ENCODE results near the gene TCP11. TPM values are rescaled to one million over a fixed set of nuclear protein-coding genes. Genes with fewer than 3 reads are reported as not detected.

Gene TCP11
- total and polyA plus RNA-seq, 10 donors: not detected

DNA sequence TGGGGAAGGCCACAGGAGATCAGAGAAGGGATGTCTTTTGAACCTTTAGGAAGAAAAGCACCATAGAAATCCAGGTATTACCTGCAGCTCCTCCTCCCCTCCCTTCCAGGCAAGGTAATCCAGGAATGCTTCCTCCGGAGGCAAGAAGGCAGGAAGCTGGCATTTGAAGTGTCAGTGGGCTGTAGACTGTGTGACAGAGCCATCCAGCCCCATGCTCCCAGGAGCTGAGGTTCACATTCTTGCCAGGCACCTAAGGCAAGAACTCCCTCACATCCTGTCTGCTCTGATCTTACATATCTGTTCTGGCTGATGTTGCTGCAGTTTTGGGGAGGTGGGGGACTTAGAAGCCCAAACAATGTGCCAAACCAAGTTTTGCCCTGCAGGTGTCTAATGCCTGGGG is 44.8 kb upstream of the TCP11 start:
- no peak for DNase-seq
- intact Hi-C loops (cut with DNase I; ENCODE audit: low total_unique reads): no loop called here
- H3K27ac ChIP-seq: no peak overlapping the region
- WGBS, 5 donors: 56 to 92% (median 84%) methylated on average over 1 of the region's 1 CpG
- no peaks in the 10 kb centered on the region for H3K36me3 ChIP-seq
- H3K9me3 ChIP-seq: no peaks in the 10 kb centered on the region
- H3K4me3 ChIP-seq: no peak overlapping the region
- H3K27me3 ChIP-seq (replicated peaks in 1 of 7): peaks cover 0 to 16% (median 6%) of the 10 kb centered on the region in 7 donors
- H3K4me1 ChIP-seq: peaks cover 0 to 16% (median 1%) of the 10 kb centered on the region in 6 donors
- TF ChIP-seq, protein P1, sequence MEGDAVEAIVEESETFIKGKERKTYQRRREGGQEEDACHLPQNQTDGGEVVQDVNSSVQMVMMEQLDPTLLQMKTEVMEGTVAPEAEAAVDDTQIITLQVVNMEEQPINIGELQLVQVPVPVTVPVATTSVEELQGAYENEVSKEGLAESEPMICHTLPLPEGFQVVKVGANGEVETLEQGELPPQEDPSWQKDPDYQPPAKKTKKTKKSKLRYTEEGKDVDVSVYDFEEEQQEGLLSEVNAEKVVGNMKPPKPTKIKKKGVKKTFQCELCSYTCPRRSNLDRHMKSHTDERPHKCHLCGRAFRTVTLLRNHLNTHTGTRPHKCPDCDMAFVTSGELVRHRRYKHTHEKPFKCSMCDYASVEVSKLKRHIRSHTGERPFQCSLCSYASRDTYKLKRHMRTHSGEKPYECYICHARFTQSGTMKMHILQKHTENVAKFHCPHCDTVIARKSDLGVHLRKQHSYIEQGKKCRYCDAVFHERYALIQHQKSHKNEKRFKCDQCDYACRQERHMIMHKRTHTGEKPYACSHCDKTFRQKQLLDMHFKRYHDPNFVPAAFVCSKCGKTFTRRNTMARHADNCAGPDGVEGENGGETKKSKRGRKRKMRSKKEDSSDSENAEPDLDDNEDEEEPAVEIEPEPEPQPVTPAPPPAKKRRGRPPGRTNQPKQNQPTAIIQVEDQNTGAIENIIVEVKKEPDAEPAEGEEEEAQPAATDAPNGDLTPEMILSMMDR (IDR thresholded peaks at IDR 0.05 in 8 of 11, conservative IDR thresholded peaks at IDR 0.05 in 3 of 11): no peak

DNA sequence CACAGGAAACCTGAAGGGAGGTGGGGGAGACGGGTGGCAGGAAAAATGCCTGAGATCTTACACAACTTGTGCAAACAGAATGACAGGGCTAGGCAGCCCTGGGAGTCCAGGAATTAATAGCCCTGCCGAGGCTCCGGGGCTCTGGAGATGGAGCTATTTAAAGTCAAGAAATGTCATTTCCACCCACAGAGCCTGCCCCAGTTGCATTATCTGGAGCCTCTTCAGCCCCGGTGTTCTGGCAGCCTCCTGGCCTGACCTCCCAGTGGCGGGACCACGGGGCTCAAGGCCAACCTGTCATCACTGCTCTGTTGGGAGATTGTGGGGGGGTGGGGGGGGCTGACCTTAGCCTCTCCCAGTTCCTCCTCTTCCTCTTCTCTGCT is 44.2 kb upstream of the TCP11 start:
- Histone ChIP-seq H3K4me1 (peaks cover 0 to 16% (median 1%) of the 10 kb centered on the region in 6 donors), H3K36me3 (no peaks in the 10 kb centered on the region), H3K4me3 (no peak overlapping the region), H3K27ac (no peak overlapping the region), H3K9me3 (no peaks in the 10 kb centered on the region), H3K27me3 (replicated peaks in 1 of 7) (peaks cover 0 to 16% (median 6%) of the 10 kb centered on the region in 7 donors)
- no peak for DNase-seq
- 25 to 46% (median 36%) methylated on average over 4 to 6 of the region's 6 CpGs for WGBS, 5 donors
- intact Hi-C loops (cut with DNase I; ENCODE audit: low total_unique reads): no loop called here
- no peak for TF ChIP-seq POLR2AphosphoS5 (IDR thresholded peaks at IDR 0.05)
- TF ChIP-seq POLR2A (IDR thresholded peaks at IDR 0.05): no peak
- TF ChIP-seq, protein P1 (IDR thresholded peaks at IDR 0.05 in 8 of 11, conservative IDR thresholded peaks at IDR 0.05 in 3 of 11): no peak

DNA sequence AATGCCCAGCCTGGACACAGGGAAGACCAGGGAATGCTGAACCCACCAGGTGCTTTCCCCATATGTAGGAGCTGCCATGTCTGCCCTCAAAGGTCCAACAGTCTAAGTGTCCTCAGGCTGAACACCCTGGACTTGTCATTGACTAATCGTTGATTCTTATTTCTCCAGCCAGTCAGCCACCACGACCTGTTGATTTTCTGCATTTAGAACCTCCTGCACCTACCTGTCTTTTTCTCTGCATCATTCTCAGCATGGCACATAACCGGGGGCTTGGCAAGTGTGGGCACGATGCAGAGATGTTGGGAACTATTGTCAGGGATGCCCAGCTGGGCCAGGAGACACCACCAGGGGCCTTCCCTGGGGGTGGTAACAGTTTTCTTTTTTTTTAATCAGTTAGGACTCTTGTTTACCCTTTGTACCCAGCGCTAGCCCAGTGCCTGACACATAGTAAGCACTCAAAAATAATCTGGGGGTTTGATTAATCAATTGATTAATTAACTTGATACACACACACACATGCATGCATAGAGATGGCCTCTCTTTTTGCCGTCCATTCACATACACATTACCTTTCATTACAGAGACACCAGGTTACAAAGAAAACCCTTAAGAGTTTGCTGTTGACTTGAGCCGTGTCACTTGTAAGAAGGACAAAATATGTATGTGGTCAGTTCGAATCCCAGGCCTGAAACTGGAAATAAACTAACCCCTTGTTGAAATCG is 43.6 kb upstream of the TCP11 start:
- Histone ChIP-seq H3K4me3 (no peak overlapping the region), H3K27ac (no peak overlapping the region), H3K9me3 (no peaks in the 10 kb centered on the region), H3K27me3 (replicated peaks in 1 of 7) (peaks cover 0 to 16% (median 6%) of the 10 kb centered on the region in 7 donors), H3K36me3 (no peaks in the 10 kb centered on the region), H3K4me1 (peaks cover 0 to 16% (median 1%) of the 10 kb centered on the region in 6 donors)
- DNase-seq: no peak
- TF ChIP-seq POLR2AphosphoS5 (IDR thresholded peaks at IDR 0.05) (no peak), POLR2A (IDR thresholded peaks at IDR 0.05) (no peak)
- TF ChIP-seq, protein P1 (IDR thresholded peaks at IDR 0.05 in 8 of 11, conservative IDR thresholded peaks at IDR 0.05 in 3 of 11): no peak
- 64 to 74% (median 71%) methylated on average over 9 of the region's 9 CpGs for WGBS, 5 donors
- intact Hi-C loops (cut with DNase I; ENCODE audit: low total_unique reads): no loop called here

DNA sequence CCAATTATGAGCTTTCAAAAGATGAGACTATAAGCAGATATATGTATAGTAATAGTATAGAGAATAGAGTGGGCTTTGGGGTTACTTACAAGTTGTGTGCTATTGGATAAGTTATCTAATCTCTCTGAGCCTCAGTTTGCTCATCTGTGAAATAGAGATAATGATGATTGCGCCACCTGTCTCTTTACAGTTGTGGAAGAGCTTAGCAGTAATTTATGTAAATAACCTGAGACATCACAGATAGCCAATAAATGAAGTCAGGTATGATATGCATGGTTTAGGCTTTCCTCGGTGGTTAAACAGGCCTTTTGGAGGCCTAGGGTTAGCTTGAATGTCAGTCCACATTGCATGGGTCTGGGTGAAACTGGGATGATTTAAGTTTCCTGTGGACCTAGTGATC is 42.8 kb upstream of the TCP11 start:
- no peak overlapping the region for H3K4me3 ChIP-seq
- H3K27me3 ChIP-seq (replicated peaks in 1 of 7): peaks cover 0 to 16% (median 6%) of the 10 kb centered on the region in 7 donors
- peaks cover 0 to 16% (median 1%) of the 10 kb centered on the region in 6 donors for H3K4me1 ChIP-seq
- 82 to 95% (median 94%) methylated on average over 2 of the region's 2 CpGs for WGBS, 5 donors
- H3K27ac ChIP-seq: no peak overlapping the region
- intact Hi-C loops (cut with DNase I; ENCODE audit: low total_unique reads): no loop called here
- H3K9me3 ChIP-seq: no peaks in the 10 kb centered on the region
- TF ChIP-seq POLR2A (IDR thresholded peaks at IDR 0.05) (no peak), POLR2AphosphoS5 (IDR thresholded peaks at IDR 0.05) (no peak)
- TF ChIP-seq, protein P1 (IDR thresholded peaks at IDR 0.05 in 8 of 11, conservative IDR thresholded peaks at IDR 0.05 in 3 of 11): no peak
- DNase-seq: no peak
- H3K36me3 ChIP-seq: no peaks in the 10 kb centered on the region
